T-cell (primary cell): ENCODE results near the gene RTN4RL2. TPM values are rescaled to one million over a fixed set of nuclear protein-coding genes. Genes with fewer than 3 reads are reported as not detected.
A peak's percentile ranks its signal among the peaks of the same experiment; 100 is the strongest.

Experiments used
- ATAC-seq, 4 experiments: fragments of 200-7000 bp in 3 of 4; fragments of 150-1000 bp in 1 of 4; cut with Tn5 transposase; replicated peaks in 1 of 4; 1 replicate in 3 of 4; 2 replicates in 1 of 4; pipeline ENCODE4 v1.10.0; 2021; ENCODE audit warnings: moderate library complexity in 3 of 4, mild to moderate bottlenecking in 2 of 4, moderate number of reproducible peaks in 1 of 4
- CTCF ChIA-PET, 2 donors: fragments of 300-600 bp; sonication (Branson Sonifier 250); formaldehyde crosslinking; loops; one replicate each; lab custom pipeline; 2022; ENCODE audit warnings: antibody characterized with exemption in 2 of 2; lab: Charles Lee
- POLR2A ChIA-PET, 2 donors: fragments of 300-600 bp; sonication (Branson Sonifier 250); formaldehyde crosslinking; loops; one replicate each; lab custom pipeline; 2022; ENCODE audit warnings: antibody characterized with exemption in 2 of 2; lab: Charles Lee
- DNase-seq, 35 experiments: peaks; one replicate each; pipeline versions ENCODE4 v3.0.0 to v3.0.0-alpha.2; 2013 to 2023
- H3K27ac ChIP-seq: one replicate; pipeline ENCODE4 v1.5.1; 2013; ENCODE audit warnings: low read length
- H3K27me3 ChIP-seq, 2 experiments: replicated peaks in 1 of 2; 1 replicate in 1 of 2; 2 replicates in 1 of 2; pipeline versions ENCODE4 v1.6.1 to v1.7.0; 2013; ENCODE audit warnings: low read length in 1 of 2, mixed read lengths in 1 of 2; ENCODE audit not compliant: control insufficient read depth in 2 of 2, insufficient read depth in 2 of 2; ENCODE audit errors: extremely low read depth in 1 of 2
- H3K36me3 ChIP-seq, 2 donors: 1 replicate in 1 of 2; 2 replicates in 1 of 2; pipeline versions ENCODE4 v1.6.1 to v1.7.0; 2013; ENCODE audit warnings: low read length in 1 of 2; ENCODE audit not compliant: control insufficient read depth in 2 of 2, insufficient read depth in 1 of 2; ENCODE audit errors: extremely low read depth in 1 of 2
- H3K4me1 ChIP-seq, 2 experiments: 1 replicate in 1 of 2; 2 replicates in 1 of 2; pipeline versions ENCODE4 v1.6.1 to v1.7.0; 2013; ENCODE audit warnings: low read length in 2 of 2, mixed read lengths in 1 of 2; ENCODE audit not compliant: insufficient read depth in 2 of 2, control insufficient read depth in 1 of 2; ENCODE audit errors: extremely low read depth in 1 of 2
- H3K4me3 ChIP-seq, 2 donors: 1 replicate in 1 of 2; 2 replicates in 1 of 2; pipeline versions ENCODE4 v1.5.1 to v1.7.0; 2013; ENCODE audit warnings: mild to moderate bottlenecking in 2 of 2, low read length in 1 of 2, moderate library complexity in 1 of 2; ENCODE audit not compliant: control insufficient read depth in 1 of 2; ENCODE audit errors: extremely low read depth in 1 of 2
- H3K9me3 ChIP-seq: 2 replicates; pipeline ENCODE4 v1.7.0; 2013
- H3K27ac Mint-ChIP-seq, 2 donors: one replicate each; pipeline ENCODE4 v1.8.0; 2020 to 2021; ENCODE audit warnings: mild to moderate bottlenecking in 2 of 2, mixed read lengths in 2 of 2
- H3K27me3 Mint-ChIP-seq, 2 donors: one replicate each; pipeline ENCODE4 v1.8.0; 2021 to 2022; ENCODE audit warnings: mixed read lengths in 2 of 2
- H3K36me3 Mint-ChIP-seq: one replicate; pipeline ENCODE4 v1.8.0; 2021; ENCODE audit warnings: mixed read lengths
- H3K4me1 Mint-ChIP-seq, 3 donors: one replicate each; pipeline ENCODE4 v1.8.0; 2020 to 2022; ENCODE audit warnings: mixed read lengths in 3 of 3, mild to moderate bottlenecking in 1 of 3
- H3K4me3 Mint-ChIP-seq, 3 donors: one replicate each; pipeline ENCODE4 v1.8.0; 2020 to 2022; ENCODE audit warnings: mild to moderate bottlenecking in 3 of 3, mixed read lengths in 3 of 3, moderate library complexity in 3 of 3
- H3K9me3 Mint-ChIP-seq, 3 donors: one replicate each; pipeline ENCODE4 v1.8.0; 2020 to 2022; ENCODE audit warnings: mixed read lengths in 3 of 3
- WGBS: methylation state at CpG from one replicate; pipeline ENCODE4 v1.1.5; 2013; ENCODE audit warnings: missing lambda C conversion rate; ENCODE audit not compliant: insufficient coverage; 5-methylcytosine and 5-hydroxymethylcytosine counted together
- total RNA-seq, 35 experiments: library from RNA in 6 of 35; stranded (reverse) in 6 of 35; fragments of 120-200 nt in 1 of 35; gene quantifications; one replicate each; pipeline versions ENCODE4 v1.2.1 to v1.2.4 and lab custom pipeline; 2013 to 2026

Gene RTN4RL2
- total RNA-seq, 5 donors from 2014 or later (not counting 1 experiment from before 2014, with no cell fraction given): 0.15 to 1.1 (median 0.29) TPM

DNA sequence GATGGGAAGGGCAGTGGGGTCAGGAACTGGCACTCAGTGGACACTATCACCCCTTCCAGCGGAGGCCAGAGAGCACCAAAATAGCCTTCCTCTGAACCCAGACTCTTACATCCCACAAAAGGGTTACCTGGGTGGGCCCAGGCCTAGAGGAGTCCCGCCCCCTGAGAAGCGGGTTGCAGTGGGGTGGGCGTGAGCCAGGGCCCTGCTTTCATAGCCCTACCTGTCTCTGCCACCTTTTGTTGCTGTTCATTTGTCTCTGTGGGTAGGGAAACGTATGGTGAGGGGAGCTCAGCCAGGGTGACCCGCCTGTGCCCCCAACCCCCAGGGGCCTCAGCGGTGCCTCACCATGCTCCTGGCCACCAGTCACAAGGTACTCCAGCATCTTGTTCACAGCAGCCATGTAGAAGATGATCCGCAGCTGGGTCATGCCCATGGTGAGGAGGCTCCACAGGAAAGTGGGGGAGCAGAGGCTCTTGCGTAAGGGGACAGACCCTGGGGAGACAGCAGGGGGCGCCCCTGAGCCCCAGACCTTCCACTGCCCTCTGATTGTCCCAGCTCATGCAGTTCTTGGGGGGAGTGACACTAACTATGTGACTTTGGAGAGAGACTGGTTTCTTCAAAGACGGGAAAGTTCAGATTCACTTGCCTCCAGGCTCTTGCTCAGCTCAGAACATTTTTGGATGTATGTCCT lies 31.2 kb downstream of the RTN4RL2 start:
- peaks cover 37% of the 10 kb centered on the region for H3K36me3 Mint-ChIP-seq
- peaks cover 7 to 17% of the 10 kb centered on the region in 2 donors for H3K36me3 ChIP-seq
- H3K27ac Mint-ChIP-seq: no peak overlapping the region

DNA sequence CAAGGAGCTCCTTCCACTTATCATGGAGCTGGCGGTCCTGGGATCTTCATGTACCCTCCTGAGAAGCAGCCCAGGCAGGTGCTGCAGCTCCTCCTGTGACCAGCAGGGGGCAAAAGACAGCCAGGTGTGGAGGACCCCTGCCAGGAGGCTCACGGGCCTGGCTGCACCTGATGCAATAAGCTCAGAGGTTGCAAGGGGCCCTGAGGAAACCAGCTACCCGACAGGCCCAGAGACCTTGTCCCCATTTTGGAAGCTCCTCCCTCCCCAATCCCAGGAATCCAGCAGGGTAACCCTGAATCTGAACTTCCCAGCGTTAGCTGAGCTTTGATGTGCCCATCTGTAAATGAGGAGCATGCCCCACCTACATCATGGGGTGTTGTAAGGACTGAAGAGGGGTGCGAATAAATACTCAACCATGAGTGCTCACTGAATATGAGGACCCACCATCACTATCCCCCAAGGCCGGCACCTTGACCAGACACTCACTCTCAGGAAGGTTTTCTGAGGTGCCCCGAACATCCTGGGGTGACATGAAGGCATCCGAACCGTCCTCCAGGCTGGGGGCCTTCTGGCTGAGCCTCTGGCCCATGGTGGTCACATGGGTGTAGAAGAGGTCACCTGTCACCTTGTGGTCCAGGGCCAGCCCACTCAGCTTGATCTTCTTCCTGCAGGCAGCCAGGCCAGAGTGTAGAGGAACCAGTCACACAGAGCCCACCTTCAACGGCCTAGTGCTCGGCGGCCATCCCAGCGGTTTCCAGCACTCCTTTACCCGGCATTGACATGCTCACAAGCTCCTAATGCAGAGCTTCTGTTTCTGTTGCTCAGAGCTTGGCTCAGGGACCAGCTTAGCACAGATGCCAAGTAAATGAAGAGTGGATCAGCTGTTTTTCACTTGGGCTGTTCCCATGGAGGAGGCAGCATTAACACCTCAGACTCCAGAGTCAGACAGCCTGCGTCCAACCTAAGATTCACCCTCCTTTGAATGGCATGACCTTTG lies 33.5 kb downstream of the RTN4RL2 start:
- H3K27ac Mint-ChIP-seq: peak overlapping the region; percentile 19 to 39

More for the DNA sequence above, 31.2 kb downstream of the RTN4RL2 start:
- CTCF ChIA-PET: interaction anchor here (1.0 to 6.3 kb wide), 7 partner anchors 10 to 153 kb away, joined by 3 to 126 read pairs (median 11); partner anchors contain the start of gene TIMM10 (in 2 of the 2)
- H3K27ac ChIP-seq: no peak overlapping the region
- ATAC-seq (peak in 3 of 4 experiments; percentile 33 to 57 (median 51)), DNase-seq (peak in 19 of 35 experiments; percentile 26 to 66 (median 38))
- Mint-ChIP-seq H3K4me1 (peaks cover 0 to 3% (median 0%) of the 10 kb centered on the region in 3 donors), H3K4me3 (no peak overlapping the region), H3K27me3 (no peaks in the 10 kb centered on the region), H3K9me3 (no peaks in the 10 kb centered on the region)
- H3K4me3 ChIP-seq: no peak overlapping the region
- 87% methylated on average over 7 of the region's 11 CpGs for WGBS
- peaks cover 0 to 11% of the 10 kb centered on the region in 2 experiments for H3K27me3 ChIP-seq
- POLR2A ChIA-PET: interaction anchor here in 1 of 2 donors (0.7 kb wide), 1 partner anchor 129 kb away, joined by 3 read pairs; no protein-coding TSS in a partner anchor
- H3K9me3 ChIP-seq: no peaks in the 10 kb centered on the region
- peaks cover 0 to 3% of the 10 kb centered on the region in 2 experiments for H3K4me1 ChIP-seq

DNA sequence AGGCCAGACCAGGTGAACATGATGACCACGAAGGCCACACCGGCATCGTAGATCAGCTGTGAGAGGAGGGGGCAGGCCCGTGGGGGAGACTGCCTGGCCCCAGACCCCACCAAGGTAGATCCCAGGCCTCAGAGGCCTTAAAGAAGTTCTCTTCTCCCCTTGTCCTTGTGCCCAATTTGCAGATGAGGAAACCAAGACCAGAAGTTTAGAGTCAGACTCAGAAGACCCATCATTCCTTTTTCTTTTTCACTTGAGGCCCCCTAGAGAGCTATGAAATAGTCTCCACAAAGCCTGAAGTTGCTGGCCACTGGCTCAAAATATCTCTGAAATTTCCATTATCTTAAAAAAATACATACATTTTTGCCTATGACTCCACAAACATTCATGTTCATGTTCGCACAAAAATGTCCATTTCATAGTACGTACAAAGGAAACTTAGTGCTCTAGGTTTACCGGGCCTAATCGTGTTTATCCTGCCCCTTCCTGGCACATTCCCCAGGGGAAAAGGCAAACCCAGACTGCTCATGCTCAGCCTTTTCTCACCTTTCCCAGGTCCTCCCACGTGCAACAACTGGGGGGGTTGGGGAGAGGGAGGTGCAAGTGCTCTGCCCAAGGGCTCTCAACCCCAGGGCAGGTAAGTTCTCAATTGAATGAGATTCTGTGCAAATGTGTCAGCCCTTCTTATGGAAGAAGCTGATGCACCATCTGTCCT lies 35.9 kb downstream of the RTN4RL2 start:
- peaks cover 0 to 3% (median 0%) of the 10 kb centered on the region in 3 donors for H3K4me1 Mint-ChIP-seq
- peaks cover 15% of the 10 kb centered on the region for H3K36me3 Mint-ChIP-seq
- Histone ChIP-seq H3K9me3 (no peaks in the 10 kb centered on the region), H3K36me3 (peaks cover 3 to 23% of the 10 kb centered on the region in 2 donors), H3K4me3 (no peak overlapping the region), H3K27ac (no peak overlapping the region), H3K27me3 (peaks cover 0 to 5% of the 10 kb centered on the region in 2 experiments), H3K4me1 (peaks cover 0 to 3% of the 10 kb centered on the region in 2 experiments)
- 80% methylated on average over 1 of the region's 9 CpGs for WGBS
- no peaks in the 10 kb centered on the region for H3K9me3 Mint-ChIP-seq
- no peak for ATAC-seq
- H3K4me3 Mint-ChIP-seq: no peak overlapping the region
- CTCF ChIA-PET: interaction anchor here in 1 of 2 donors (6.3 kb wide), 1 partner anchor 31 kb away, joined by 126 read pairs; the partner anchor contains the start of gene TIMM10
- DNase-seq: no peak
- no peaks in the 10 kb centered on the region for H3K27me3 Mint-ChIP-seq
- H3K27ac Mint-ChIP-seq: no peak overlapping the region
- POLR2A ChIA-PET: no interaction called here

More for the DNA sequence above, 33.5 kb downstream of the RTN4RL2 start:
- peaks cover 0 to 7% of the 10 kb centered on the region in 2 experiments for H3K27me3 ChIP-seq
- Mint-ChIP-seq H3K36me3 (peaks cover 28% of the 10 kb centered on the region), H3K4me1 (peaks cover 0 to 3% (median 0%) of the 10 kb centered on the region in 3 donors), H3K27me3 (no peaks in the 10 kb centered on the region), H3K4me3 (no peak overlapping the region), H3K9me3 (no peaks in the 10 kb centered on the region)
- H3K36me3 ChIP-seq: peaks cover 6 to 15% of the 10 kb centered on the region in 2 donors
- ATAC-seq (peak; percentile 89 to 92 (median 91)), DNase-seq (peak; percentile 34 to 80 (median 64))
- no peak overlapping the region for H3K4me3 ChIP-seq
- no peak overlapping the region for H3K27ac ChIP-seq
- 74% methylated on average over 11 of the region's 15 CpGs for WGBS
- H3K4me1 ChIP-seq: peaks cover 0 to 3% of the 10 kb centered on the region in 2 experiments
- POLR2A ChIA-PET: interaction anchor here in 1 of 2 donors (0.6 to 1.6 kb wide), 3 partner anchors 14 to 33 kb away, joined by 3 to 11 read pairs (median 5); no protein-coding TSS in a partner anchor
- no peaks in the 10 kb centered on the region for H3K9me3 ChIP-seq
- CTCF ChIA-PET: interaction anchor here (0.5 to 6.3 kb wide), 62 partner anchors 8 to 1061 kb away, joined by 3 to 126 read pairs (median 4); partner anchors contain the start of genes SLC43A1 (in 2 of the 2), TIMM10 (in 2 of the 2), MED19 (in 1 of the 2) and P2RX3 (in 1 of the 2)

DNA sequence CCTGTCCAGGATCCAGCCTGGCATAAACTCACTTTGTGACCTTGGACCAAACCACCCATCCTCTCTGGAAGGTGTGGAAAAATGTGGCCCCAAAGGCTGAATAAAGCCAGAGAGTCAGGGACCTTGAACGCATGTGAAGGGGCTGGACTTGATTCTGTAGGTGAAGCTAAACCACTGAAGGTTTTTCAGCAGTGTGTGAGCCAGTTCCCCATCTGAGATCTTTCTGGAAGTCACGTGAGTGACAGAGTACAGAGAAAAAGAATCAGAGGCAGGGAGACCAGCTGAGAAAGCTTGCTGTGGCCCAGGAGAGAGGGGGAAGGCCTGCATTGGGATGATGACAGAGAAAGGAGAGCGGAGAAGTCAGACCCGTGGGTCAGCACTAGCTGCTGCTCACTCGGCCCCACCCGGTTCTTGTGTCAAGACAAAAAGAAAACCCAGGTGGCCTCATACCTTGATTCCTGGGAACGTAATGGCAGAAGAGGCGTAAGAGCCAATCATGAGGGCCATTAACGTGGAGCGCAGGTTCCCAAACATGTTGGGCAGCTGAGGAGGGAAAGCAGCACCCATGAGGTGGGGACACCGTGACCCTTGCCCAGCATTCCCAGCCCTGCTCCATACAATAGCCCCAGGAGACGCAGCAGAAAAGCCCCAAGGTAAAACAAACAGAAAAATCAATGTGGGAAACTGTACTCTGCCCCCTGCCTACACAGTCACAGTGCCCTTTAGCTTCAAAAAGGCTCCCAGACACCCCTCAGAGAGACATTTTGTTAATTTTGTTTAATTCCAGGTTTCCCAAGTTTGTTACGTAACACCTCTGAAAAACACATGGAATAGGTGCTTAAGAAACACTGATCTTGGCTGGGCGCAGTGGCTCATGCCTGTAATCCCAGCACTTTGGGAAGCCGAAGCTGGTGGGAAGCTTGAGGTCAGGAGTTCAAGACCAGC lies 37.2 kb downstream of the RTN4RL2 start:
- no peaks in the 10 kb centered on the region for H3K9me3 Mint-ChIP-seq
- Histone ChIP-seq H3K4me1 (peaks cover 0 to 3% of the 10 kb centered on the region in 2 experiments), H3K27me3 (no peaks in the 10 kb centered on the region), H3K36me3 (peaks cover 3 to 21% of the 10 kb centered on the region in 2 donors), H3K27ac (no peak overlapping the region), H3K4me3 (no peak overlapping the region), H3K9me3 (no peaks in the 10 kb centered on the region)
- ATAC-seq (no peak), DNase-seq (no peak)
- no peak overlapping the region for H3K4me3 Mint-ChIP-seq
- WGBS: 97% methylated on average over 9 of the region's 15 CpGs
- ChIA-PET CTCF (interaction anchor here in 1 of 2 donors (0.5 kb wide), 1 partner anchor 70 kb away, joined by 3 read pairs; the partner anchor contains the start of gene UBE2L6), POLR2A (no interaction called here)
- peak overlapping the region in 1 of 2 donors; percentile 22 for H3K27ac Mint-ChIP-seq
- peaks cover 0 to 3% (median 0%) of the 10 kb centered on the region in 3 donors for H3K4me1 Mint-ChIP-seq
- H3K27me3 Mint-ChIP-seq: no peaks in the 10 kb centered on the region
- H3K36me3 Mint-ChIP-seq: peaks cover 15% of the 10 kb centered on the region

DNA sequence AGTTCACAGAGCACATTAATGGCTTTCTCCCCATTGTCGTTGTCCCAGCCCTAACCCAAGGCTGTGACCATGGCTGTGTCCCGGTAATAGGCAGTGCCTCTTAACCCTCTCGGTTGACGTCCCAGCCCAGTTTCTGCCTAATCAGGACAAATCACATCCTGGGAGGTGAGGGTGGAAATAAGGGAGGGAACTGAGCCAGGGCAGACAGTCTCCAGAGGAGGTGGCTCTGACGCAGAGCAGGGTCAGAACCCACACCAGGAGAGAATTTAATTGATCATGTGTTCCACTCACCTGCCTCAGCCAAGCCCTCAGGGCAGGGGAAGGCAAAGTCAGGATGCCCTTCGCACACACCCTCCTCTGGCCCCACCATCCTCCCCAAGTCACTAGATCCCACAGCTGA lies 38.2 kb downstream of the RTN4RL2 start:
- Mint-ChIP-seq H3K27ac (no peak overlapping the region), H3K4me1 (peaks cover 0 to 1% (median 0%) of the 10 kb centered on the region in 3 donors), H3K9me3 (no peaks in the 10 kb centered on the region), H3K27me3 (no peaks in the 10 kb centered on the region), H3K4me3 (no peak overlapping the region), H3K36me3 (peaks cover 15% of the 10 kb centered on the region)
- Histone ChIP-seq H3K27me3 (no peaks in the 10 kb centered on the region), H3K27ac (no peak overlapping the region), H3K36me3 (peaks cover 3 to 24% of the 10 kb centered on the region in 2 donors), H3K9me3 (no peaks in the 10 kb centered on the region), H3K4me3 (no peak overlapping the region), H3K4me1 (peaks cover 0 to 1% of the 10 kb centered on the region in 2 experiments)
- DNase-seq (no peak), ATAC-seq (no peak)
- CTCF ChIA-PET: interaction anchor here in 1 of 2 donors (0.7 kb wide), 1 partner anchor 104 kb away, joined by 3 read pairs; no protein-coding TSS in a partner anchor
- POLR2A ChIA-PET: no interaction called here
- WGBS: 98% methylated on average over 5 of the region's 6 CpGs
